AG04449 (cell line): Measurements from ENCODE around the gene CHRNA3.

ENCODE experiments used
- CTCF ChIA-PET: fragments of 350-600 bp; formaldehyde crosslinking; extraction: SDS; loops from one replicate; lab custom pipeline; 2021; ENCODE audit warnings: antibody characterized with exemption; lab: Yijun Ruan, JAX
- POLR2A ChIA-PET: fragments of 400-600, 350-600 bp; formaldehyde crosslinking; extraction: SDS; loops from one replicate; lab custom pipeline; 2020; ENCODE audit warnings: antibody characterized with exemption, inconsistent platforms; lab: Yijun Ruan, JAX
- DNase-seq: peaks from one replicate; pipeline ENCODE4 v3.0.0-alpha.2; 2010; ENCODE audit warnings: low read depth, low spot score
- H3K4me3 ChIP-seq: 2 replicates; pipeline ENCODE4 v1.5.1; 2011; ENCODE audit warnings: low read depth, mild to moderate bottlenecking, control low read depth, low read length
- TF ChIP-seq, protein P1 (sequence below): IDR thresholded peaks from one replicate; pipeline ENCODE4 v1.5.1; 2011; ENCODE audit warnings: mild to moderate bottlenecking, moderate library complexity, low read length, control low read depth, inconsistent platforms; ENCODE audit not compliant: insufficient read depth; ENCODE audit errors: missing control alignments

Gene CHRNA3

GRCh38 chr15:78638658-78639314 lies 18.0 kb upstream of the CHRNA3 start:
- no peak overlapping the region for H3K4me3 ChIP-seq
- TF ChIP-seq, protein P1, sequence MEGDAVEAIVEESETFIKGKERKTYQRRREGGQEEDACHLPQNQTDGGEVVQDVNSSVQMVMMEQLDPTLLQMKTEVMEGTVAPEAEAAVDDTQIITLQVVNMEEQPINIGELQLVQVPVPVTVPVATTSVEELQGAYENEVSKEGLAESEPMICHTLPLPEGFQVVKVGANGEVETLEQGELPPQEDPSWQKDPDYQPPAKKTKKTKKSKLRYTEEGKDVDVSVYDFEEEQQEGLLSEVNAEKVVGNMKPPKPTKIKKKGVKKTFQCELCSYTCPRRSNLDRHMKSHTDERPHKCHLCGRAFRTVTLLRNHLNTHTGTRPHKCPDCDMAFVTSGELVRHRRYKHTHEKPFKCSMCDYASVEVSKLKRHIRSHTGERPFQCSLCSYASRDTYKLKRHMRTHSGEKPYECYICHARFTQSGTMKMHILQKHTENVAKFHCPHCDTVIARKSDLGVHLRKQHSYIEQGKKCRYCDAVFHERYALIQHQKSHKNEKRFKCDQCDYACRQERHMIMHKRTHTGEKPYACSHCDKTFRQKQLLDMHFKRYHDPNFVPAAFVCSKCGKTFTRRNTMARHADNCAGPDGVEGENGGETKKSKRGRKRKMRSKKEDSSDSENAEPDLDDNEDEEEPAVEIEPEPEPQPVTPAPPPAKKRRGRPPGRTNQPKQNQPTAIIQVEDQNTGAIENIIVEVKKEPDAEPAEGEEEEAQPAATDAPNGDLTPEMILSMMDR = peak; percentile 53
- ChIA-PET CTCF (interaction anchor here (0.8 to 5.5 kb wide), 30 partner anchors 8 to 568 kb away, joined by 3 to 46 read pairs (median 4); no protein-coding TSS in a partner anchor), POLR2A (no interaction called here)
- DNase-seq = no peak

GRCh38 chr15:78637776-78638435 lies 17.1 kb upstream of the CHRNA3 start:
- H3K4me3 ChIP-seq = no peak overlapping the region
- DNase-seq = no peak
- TF ChIP-seq, protein P1 = no peak
- POLR2A ChIA-PET = no interaction called here
- CTCF ChIA-PET = interaction anchor here (0.9 to 5.5 kb wide), 9 partner anchors 10 to 546 kb away, joined by 3 to 46 read pairs (median 6); no protein-coding TSS in a partner anchor

- TF ChIP-seq, protein P1 = no peak
- no peak overlapping the region for H3K4me3 ChIP-seq
- no peak for DNase-seq
- ChIA-PET POLR2A (no interaction called here), CTCF (interaction anchor here (5.5 kb wide), 1 partner anchor 72 kb away, joined by 46 read pairs; no protein-coding TSS in a partner anchor)
Observed at GRCh38 chr15:78636378-78636859, 15.6 kb upstream of the CHRNA3 start.

DNA sequence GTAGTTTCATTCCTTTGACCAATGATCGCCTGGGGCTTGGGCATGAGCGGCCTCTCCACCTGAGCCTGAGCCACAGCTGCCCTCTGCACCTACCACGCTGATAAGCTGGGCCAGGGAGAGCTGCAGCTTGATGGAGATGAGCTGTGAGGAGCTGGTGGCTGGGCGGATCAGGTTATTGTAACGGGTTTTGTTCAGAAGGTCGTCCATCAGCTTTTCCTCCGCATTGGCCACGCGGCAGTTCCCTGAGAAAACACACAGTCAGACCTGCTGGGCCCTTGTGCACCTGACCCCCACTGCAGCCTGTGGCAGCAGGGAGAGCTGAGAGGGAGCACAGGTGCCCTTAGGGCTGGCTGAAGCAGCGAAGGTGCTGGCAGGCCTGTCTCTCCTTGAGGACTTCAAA lies 14.6 kb upstream of the CHRNA3 start:
- CTCF ChIA-PET = interaction anchor here (0.7 to 5.5 kb wide), 2 partner anchors 74 to 116 kb away, joined by 3 to 46 read pairs; no protein-coding TSS in a partner anchor
- TF ChIP-seq, protein P1 = no peak
- H3K4me3 ChIP-seq = no peak overlapping the region
- DNase-seq = no peak
- POLR2A ChIA-PET = no interaction called here

DNA sequence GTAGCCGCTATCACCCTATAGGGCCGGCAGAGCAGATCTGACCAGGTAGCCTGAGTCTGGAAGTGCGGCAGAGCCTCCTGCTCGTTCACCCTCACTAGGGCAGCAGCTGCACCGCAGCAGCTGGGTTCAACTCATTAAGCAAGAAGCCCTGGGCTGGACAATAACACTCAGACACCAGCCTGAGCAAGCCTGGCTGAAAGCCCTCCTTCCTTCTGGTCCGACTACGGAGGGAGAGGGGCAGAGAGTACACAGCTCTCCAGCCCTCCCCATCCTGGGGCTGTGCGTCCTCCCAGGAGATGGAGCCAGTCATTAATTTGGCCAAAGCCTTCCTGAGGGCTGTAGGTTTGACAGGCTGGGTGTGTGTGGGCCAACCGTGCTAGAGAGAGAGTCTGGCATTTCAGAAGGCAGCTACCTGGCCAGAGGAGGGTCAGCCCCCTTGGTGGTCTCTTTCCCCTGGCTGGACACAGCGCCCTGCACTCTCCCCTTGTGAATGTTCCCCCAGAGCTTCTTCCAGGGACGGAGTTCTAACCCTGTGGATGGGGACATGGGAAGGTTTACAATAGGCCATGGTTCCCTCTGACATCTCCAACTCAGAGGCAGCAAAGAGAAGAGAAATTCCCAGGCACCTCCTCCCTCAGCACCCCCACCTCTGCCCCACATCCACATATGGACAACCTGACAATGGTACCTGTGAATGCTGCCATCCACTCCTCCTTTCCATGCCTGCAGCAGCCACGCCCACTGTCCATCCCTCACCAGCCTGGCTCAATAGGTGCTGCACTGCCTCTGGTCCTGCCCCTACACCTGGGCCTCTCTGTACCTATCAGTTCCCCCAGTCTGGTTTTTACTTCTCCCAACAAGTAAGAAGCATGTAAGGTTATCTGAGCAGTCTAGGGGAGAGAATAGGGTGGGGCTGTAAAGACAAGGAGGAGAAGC lies 13.7 kb upstream of the CHRNA3 start:
- TF ChIP-seq, protein P1 = no peak
- ChIA-PET POLR2A (no interaction called here), CTCF (interaction anchor here (1.5 kb wide), 1 partner anchor 117 kb away, joined by 4 read pairs; no protein-coding TSS in a partner anchor)
- no peak overlapping the region for H3K4me3 ChIP-seq
- DNase-seq = no peak
